NT2/D1 (cell line): ENCODE data around the gene ANKZF1.

Source experiments
- YY1 ChIP-seq: IDR thresholded peaks from 2 replicates; pipeline ENCODE4 v1.6.1; 2011; ENCODE audit not compliant: insufficient read length, insufficient read depth
- ZNF274 ChIP-seq: IDR thresholded peaks from 2 replicates; pipeline ENCODE4 v1.6.1; 2011; ENCODE audit warnings: mild to moderate bottlenecking, low read depth, low read length

DNA sequence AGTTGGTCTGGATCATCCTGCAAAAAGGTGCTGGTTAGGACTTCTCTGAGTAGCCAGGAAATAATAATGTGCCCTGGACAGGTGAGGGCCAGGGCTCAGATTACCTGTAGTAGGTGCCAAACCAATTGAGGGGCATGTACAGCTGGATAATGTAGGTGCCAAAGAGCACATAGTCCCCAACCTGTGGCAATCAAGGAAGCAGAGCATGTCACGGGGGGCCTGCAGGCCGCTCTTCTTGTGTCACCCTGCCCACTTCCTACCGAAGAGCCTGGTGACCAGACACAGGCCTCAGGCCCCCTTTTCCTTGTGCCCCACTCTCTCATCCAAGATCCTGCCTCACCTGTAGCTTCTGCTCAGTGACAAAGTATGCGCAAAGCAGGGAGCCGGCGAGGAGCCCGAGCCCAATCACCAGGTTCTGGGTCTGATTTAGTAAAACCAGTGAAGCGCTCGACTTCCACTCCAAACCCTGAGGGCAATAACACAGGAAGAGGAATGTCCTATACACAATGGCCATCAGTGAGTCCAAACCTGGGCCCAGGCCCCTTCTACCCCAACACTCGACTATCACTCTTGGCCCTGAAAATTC, 16.0 kb upstream of the ANKZF1 start:
- no peak for TF ChIP-seq ZNF274
- TF ChIP-seq YY1: no peak
